ENCODE measurements around the gene TMEM219.

Gene TMEM219

DNA sequence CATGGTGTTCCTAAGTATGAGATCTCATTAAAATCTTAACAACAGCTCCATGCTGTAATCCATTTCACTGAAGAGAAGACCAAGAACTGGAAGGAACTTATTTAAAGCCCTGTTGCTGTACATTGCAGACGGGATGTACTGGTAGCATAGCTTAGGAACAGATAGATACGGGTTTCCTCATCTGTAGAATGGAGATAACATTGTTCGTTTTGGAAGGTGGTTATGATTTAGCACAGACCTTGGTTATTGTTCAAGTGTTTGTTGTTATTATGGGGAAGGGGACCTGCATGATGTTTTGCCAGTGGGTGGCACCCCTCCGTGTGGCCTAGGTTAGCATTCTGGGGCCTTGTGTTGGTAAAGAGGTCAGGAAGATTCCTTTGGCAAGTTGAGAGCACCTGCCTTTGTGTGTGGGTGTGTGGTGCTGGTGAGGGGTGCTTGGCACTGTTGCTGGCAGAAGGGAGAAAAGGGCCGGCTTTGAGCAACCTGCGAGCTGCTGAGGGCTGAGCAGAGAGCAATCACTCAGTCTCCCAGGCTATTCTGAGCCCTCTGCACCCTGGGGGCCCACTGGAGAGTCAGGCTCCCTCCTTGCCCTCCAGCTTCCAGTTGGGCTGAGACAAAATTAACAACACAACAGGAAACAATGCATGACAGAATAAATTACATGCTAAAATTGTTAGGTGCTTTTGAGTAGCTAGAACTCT is 14.1 kb downstream of the TMEM219 start:
- Histone ChIP-seq H3K27me3 (ENCODE audit: insufficient read depth, poor library complexity, severe bottlenecking) (no peaks in the 10 kb centered on the region), H3K27ac (replicated peaks) (no peak overlapping the region), H3K4me3 (replicated peaks; ENCODE audit: insufficient read depth, low read length) (no peak overlapping the region)
- TF ChIP-seq, protein P1, sequence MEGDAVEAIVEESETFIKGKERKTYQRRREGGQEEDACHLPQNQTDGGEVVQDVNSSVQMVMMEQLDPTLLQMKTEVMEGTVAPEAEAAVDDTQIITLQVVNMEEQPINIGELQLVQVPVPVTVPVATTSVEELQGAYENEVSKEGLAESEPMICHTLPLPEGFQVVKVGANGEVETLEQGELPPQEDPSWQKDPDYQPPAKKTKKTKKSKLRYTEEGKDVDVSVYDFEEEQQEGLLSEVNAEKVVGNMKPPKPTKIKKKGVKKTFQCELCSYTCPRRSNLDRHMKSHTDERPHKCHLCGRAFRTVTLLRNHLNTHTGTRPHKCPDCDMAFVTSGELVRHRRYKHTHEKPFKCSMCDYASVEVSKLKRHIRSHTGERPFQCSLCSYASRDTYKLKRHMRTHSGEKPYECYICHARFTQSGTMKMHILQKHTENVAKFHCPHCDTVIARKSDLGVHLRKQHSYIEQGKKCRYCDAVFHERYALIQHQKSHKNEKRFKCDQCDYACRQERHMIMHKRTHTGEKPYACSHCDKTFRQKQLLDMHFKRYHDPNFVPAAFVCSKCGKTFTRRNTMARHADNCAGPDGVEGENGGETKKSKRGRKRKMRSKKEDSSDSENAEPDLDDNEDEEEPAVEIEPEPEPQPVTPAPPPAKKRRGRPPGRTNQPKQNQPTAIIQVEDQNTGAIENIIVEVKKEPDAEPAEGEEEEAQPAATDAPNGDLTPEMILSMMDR (IDR thresholded peaks at IDR 0.05; ENCODE audit: insufficient read depth, low read length), result no peak
- TF ChIP-seq POLR2AphosphoS5 (IDR thresholded peaks at IDR 0.05; ENCODE audit: low read depth) (no peak), SPI1 (IDR thresholded peaks at IDR 0.05; ENCODE audit: borderline replicate concordance, low read depth) (no peak), GABPA (IDR thresholded peaks at IDR 0.05; ENCODE audit: low read depth) (no peak)
- TF ChIP-seq, protein P2, sequence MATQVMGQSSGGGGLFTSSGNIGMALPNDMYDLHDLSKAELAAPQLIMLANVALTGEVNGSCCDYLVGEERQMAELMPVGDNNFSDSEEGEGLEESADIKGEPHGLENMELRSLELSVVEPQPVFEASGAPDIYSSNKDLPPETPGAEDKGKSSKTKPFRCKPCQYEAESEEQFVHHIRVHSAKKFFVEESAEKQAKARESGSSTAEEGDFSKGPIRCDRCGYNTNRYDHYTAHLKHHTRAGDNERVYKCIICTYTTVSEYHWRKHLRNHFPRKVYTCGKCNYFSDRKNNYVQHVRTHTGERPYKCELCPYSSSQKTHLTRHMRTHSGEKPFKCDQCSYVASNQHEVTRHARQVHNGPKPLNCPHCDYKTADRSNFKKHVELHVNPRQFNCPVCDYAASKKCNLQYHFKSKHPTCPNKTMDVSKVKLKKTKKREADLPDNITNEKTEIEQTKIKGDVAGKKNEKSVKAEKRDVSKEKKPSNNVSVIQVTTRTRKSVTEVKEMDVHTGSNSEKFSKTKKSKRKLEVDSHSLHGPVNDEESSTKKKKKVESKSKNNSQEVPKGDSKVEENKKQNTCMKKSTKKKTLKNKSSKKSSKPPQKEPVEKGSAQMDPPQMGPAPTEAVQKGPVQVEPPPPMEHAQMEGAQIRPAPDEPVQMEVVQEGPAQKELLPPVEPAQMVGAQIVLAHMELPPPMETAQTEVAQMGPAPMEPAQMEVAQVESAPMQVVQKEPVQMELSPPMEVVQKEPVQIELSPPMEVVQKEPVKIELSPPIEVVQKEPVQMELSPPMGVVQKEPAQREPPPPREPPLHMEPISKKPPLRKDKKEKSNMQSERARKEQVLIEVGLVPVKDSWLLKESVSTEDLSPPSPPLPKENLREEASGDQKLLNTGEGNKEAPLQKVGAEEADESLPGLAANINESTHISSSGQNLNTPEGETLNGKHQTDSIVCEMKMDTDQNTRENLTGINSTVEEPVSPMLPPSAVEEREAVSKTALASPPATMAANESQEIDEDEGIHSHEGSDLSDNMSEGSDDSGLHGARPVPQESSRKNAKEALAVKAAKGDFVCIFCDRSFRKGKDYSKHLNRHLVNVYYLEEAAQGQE (IDR thresholded peaks at IDR 0.05; ENCODE audit: insufficient replicate concordance, low read depth), result no peak
- no peak for DNase-seq (ENCODE audit: low read depth in 1 of 2, low spot score in 1 of 2)

DNA sequence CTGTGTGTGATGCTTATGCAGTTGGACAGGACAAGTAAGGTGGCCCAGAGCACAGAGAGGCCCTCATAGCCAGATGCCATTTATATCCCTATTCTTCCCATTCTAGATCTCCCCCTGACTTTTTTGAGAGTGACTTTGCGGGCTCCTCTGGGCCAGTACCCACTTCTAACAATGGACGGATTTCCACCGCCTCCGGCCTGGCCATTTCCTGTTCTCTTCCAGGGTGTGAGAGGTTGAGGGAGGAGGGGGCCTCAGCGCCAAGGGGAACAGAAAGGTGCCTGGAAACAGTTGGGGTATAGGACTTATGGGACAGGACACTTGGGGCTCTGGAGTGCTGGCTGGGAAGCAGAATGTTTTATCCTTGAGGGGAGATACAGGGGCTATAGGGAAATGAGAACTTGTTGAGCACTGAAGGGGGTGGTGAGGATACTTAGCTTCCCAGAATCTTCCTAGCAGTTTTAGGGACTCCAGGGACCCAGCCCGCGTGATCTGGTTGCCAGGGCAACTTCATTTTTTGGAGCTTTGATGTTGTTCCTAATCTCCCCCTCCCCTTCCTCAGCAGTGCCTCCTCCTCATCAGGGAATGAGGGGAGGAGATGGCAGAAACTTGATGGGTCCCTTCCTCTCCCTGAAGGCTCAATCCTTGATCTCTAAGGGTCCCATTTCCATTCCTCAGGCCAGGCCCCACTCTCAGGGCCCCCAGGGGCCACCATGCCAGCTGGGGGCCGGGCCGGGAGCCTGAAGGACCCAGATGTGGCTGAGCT is 15.4 kb downstream of the TMEM219 start:
- Histone ChIP-seq H3K27ac (replicated peaks) (no peak overlapping the region), H3K27me3 (ENCODE audit: insufficient read depth, poor library complexity, severe bottlenecking) (no peaks in the 10 kb centered on the region), H3K4me3 (replicated peaks; ENCODE audit: insufficient read depth, low read length) (no peak overlapping the region)
- no peak for DNase-seq (ENCODE audit: low read depth in 1 of 2, low spot score in 1 of 2)
- TF ChIP-seq, protein P1 (IDR thresholded peaks at IDR 0.05; ENCODE audit: insufficient read depth, low read length), result no peak
- TF ChIP-seq POLR2AphosphoS5 (IDR thresholded peaks at IDR 0.05; ENCODE audit: low read depth) (no peak), SPI1 (IDR thresholded peaks at IDR 0.05; ENCODE audit: borderline replicate concordance, low read depth) (no peak), GABPA (IDR thresholded peaks at IDR 0.05; ENCODE audit: low read depth) (no peak)
- TF ChIP-seq, protein P2 (IDR thresholded peaks at IDR 0.05; ENCODE audit: insufficient replicate concordance, low read depth), result no peak

DNA sequence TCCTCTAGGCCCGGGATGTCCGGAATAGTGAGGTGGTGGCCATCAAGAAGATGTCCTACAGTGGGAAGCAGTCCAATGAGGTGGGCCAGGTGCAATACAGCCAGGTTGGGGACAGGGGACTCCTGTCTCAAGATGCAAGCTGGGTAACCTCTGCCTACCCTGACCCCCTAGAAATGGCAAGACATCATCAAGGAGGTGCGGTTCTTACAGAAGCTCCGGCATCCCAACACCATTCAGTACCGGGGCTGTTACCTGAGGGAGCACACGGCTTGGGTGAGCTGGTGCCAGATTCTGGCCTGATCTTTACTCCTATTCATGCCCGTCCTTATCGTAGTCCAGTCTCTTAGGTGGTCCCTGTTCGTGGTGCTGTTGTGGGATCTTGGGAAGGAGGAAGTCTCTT is 16.2 kb downstream of the TMEM219 start:
- Histone ChIP-seq H3K27ac (replicated peaks) (no peak overlapping the region), H3K27me3 (ENCODE audit: insufficient read depth, poor library complexity, severe bottlenecking) (no peaks in the 10 kb centered on the region), H3K4me3 (replicated peaks; ENCODE audit: insufficient read depth, low read length) (no peak overlapping the region)
- DNase-seq (ENCODE audit: low read depth in 1 of 2, low spot score in 1 of 2), result no peak
- TF ChIP-seq, protein P1 (IDR thresholded peaks at IDR 0.05; ENCODE audit: insufficient read depth, low read length), result no peak
- TF ChIP-seq SPI1 (IDR thresholded peaks at IDR 0.05; ENCODE audit: borderline replicate concordance, low read depth) (no peak), GABPA (IDR thresholded peaks at IDR 0.05; ENCODE audit: low read depth) (no peak), POLR2AphosphoS5 (IDR thresholded peaks at IDR 0.05; ENCODE audit: low read depth) (no peak)
- TF ChIP-seq, protein P2 (IDR thresholded peaks at IDR 0.05; ENCODE audit: insufficient replicate concordance, low read depth), result no peak
